Stimulated activated CD4-positive, alpha-beta T cell treated with anti-CD3 and anti-CD28 coated beads, Interleukin-12 subunit alpha, Interleukin-12 subunit beta, amount 100 ng/mL, for 24 hours (primary cell): ENCODE data around the gene COL4A3.
"Not testable (repeated sequence)": the region's sequence is repeated elsewhere in the genome, so short reads cannot be mapped to it uniquely, and the experiment has no call there.

Experiments
- DNase-seq, 2 experiments: peaks; one replicate each; pipeline ENCODE4 v3.0.0-alpha.2; 2020; ENCODE audit warnings: low read depth in 2 of 2

The COL4A3 gene

GRCh38 chr2:227154986-227155774 is 9.2 kb upstream of the COL4A3 start:
- DNase-seq, result no peak

GRCh38 chr2:227160164-227160563 is 4.3 kb upstream of the COL4A3 start:
- no peak for DNase-seq

GRCh38 chr2:227161947-227162346 is 2.5 kb upstream of the COL4A3 start:
- no peak for DNase-seq

DNA sequence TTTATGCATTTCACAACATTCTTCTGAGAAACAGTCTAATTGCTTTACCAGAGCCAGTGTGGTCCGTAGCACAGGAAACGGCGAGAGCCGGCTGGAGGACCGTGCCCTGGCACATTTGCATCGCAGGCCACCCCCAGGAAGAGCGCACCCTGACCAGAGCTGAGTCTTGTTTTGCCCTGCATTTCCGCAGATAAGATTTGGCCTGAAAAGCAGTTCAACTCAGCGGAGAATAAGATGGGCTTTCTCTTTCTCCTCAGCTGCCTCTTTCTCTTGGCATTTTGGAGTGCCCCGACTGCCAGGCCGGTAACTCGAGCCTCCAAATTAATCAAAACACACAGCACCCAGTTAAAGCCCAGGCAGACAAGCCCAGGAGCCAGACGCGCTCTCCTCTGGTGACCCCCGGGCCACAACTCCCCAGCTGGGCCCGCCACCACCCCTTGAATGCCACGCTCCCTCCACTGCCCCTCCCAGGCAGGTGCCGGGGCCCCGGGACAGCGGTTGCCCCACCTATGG is 883 bp upstream of the COL4A3 start:
- DNase-seq, result no peak

DNA sequence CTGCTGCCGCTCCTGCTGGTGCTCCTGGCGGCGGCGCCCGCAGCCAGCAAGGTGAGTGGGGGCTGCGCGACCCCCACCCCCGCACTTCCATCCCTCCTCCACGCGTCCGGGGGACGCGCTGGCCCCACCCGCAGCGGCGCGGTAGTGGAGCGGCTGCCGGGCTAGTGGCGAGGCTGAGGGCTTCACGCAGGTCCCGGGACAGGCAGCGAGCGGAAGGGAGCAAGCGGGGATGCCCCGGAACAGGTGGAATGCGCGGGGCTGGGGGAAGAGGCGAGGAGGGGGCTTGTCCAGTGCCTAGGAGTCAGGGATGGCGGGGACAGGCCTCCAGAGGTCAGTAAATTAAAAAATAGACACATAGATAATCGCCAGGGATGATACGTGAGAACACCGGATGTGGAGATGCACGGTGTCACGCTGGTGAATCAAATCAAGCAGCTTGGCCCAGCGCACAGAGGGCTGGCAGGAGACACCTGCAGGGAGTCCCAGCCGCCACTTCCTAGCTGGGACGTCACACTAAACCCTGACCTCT is 403 bp downstream of the COL4A3 start:
- DNase-seq, result no peak

- not testable (repeated sequence) for DNase-seq
Measured at GRCh38 chr2:227171779-227172178, 7.4 kb downstream of the COL4A3 start.

DNA sequence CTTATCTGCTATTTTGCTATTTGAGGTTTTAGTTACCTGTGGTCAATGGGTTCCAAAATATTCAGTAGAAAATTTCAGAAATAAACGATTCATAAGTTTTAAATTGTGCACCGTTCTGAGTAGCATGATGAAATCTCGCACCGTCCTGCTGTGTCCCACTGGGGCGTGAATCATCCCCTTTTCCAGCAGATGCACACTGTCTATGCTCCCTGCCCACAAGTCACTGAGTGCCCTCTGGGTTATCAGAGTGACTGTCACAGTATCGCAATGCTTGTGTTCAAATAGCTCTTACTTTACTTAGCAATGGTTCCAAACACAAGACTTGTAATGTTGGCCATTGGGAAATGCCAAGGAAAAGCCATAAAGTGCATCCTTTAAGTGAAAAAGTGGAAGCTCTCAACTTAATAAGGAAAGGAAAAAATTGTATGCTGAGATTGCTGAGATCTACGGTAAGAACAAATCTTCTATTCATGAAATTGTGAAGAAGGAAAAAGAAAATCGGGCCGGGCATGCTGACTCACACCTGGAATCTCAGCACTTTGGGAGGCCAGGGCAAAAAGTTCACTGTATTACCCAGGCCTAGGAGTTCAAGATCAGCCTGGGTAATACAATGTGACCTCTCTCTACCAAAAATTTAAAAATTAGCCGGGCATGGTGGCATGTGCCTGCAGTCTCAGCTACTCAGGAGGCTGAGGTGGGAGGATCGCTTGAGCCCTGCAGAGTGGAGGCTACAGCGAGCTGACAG is 13.3 kb downstream of the COL4A3 start:
- no peak for DNase-seq

DNA sequence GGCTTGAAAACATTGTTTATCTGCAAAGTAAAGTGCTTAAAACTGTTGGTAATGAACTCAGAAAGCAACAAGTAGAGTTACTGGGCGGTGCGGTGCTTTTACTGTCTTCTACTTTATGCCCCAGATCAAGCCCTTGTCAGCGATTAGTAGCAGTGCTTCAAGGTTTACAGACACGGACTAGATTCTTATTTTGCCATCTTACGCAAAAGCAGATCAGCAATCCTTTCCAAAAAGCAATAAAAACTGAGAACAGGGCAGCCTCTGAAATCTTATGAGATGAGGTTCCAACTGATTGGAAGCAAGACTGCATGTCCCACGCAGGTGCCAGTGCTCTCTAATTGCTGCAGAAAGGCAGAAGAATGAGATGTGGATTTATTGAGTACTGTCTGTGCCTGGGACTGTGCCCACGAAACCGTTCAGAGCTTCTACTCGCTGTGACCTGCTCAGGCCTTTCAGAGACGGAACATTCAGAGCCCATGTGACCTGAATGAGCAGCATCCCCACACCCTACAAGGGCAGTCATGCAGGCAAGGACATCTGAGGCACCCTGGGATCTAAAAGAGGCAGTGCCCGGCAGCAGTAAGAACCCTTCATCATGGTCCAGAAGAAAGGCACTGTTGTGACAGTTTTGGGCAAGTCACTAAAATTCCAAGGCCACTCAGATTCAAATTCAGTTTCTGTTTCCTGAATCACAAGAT is 15.7 kb downstream of the COL4A3 start:
- no peak for DNase-seq

- no peak for DNase-seq
Measured at GRCh38 chr2:227180770-227181169, 16.3 kb downstream of the COL4A3 start.

- DNase-seq, result no peak
Measured at GRCh38 chr2:227182765-227183164, 18.3 kb downstream of the COL4A3 start.

- DNase-seq, result no peak
Measured at GRCh38 chr2:227183657-227184367, 19.4 kb downstream of the COL4A3 start.

- no peak for DNase-seq
Measured at GRCh38 chr2:227185615-227186232, 21.3 kb downstream of the COL4A3 start.

DNA sequence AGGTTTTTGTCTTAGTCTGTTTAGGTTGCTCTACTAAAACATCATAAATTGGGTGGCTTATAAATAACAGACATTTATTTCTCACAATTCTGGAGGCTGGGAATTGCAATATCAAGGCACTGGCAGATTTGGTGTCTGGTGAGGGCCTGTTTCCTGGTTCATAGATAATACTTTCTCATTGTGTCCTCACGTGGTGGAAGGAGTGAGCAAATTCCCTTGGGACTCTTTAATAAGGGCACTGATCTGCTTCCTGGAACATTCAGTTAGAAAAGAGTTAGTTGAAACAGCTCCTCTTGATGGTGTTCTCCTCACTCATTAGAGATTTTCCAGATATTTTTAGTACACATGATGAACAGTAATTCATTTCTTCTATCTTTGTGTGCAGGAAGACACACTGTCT is 22.3 kb downstream of the COL4A3 start:
- no peak for DNase-seq

DNA sequence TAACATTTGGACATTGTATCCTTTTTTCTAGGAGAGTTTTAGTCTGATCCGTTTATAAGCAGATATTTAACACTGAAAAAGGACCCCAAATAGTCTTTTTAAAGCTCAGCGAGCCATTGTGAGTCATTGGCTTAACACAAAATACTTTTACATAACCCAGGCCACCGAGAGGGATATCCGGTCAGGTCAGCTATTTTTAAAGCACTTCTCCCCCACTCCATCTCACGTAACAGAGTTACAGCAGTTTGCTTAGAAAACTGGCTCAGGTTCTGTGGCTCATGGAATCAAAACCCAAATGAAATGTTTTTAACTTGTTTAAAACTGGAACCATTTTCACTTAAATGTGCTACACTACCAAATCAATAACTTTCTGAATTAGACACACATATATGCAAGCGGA is 23.9 kb downstream of the COL4A3 start:
- no peak for DNase-seq

- no peak for DNase-seq
Measured at GRCh38 chr2:227191367-227191766, 26.9 kb downstream of the COL4A3 start.

- DNase-seq, result no peak
Measured at GRCh38 chr2:227192491-227192890, 28.1 kb downstream of the COL4A3 start.

GRCh38 chr2:227194219-227194618 is 29.8 kb downstream of the COL4A3 start:
- no peak for DNase-seq

GRCh38 chr2:227198866-227199265 is 34.4 kb downstream of the COL4A3 start:
- DNase-seq, result no peak

GRCh38 chr2:227201771-227202170 is 37.3 kb downstream of the COL4A3 start:
- no peak for DNase-seq

DNA sequence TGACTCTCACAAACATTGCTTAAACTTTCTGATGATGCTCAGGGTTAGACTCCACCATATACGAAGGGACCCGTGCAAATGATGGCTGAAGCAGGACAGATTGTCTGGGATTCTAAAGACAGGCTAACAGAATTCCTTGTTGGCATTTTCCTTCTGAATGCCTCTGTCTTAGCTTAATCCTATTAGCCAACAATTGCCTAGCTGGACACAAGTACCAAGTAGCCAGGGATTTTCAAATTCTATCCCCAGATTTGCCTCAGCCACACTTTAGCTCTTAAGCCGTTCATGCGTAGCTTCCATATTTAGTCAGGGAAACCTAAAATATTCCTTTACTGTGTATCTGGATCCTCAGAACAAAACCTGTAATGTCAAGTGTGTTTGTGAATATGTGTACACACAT is 40.0 kb downstream of the COL4A3 start:
- DNase-seq, result no peak

DNA sequence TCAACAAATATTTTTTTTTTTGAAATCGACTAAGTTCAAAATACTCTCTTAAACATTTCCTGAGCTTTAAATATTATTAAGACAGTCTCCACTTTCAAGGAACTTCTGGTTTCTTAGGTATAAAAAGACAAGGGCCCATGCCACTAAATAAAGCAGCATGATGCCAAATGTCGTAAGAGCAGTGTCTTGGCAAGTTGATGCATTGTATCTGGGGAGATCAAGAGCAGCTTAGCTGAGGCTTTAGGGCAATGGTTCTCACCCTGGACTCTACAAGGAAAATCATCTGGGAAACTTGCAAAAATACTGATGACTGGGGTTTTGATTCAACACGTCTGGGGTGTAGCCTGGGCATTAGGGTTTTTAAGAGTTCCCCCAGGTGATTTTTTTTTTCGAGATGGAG is 41.3 kb downstream of the COL4A3 start:
- no peak for DNase-seq
